HepG2 (cell line): ENCODE data around the gene ATP1A1.

Source experiments
- TF ChIP-seq, protein P1 (sequence below): sonication (generic); formaldehyde crosslinking; IDR thresholded peaks from 2 replicates; pipeline ENCODE4 v1.4.0; 2020; ENCODE audit warnings: missing genetic modification reagents
- TF ChIP-seq, protein P2 (sequence below): sonication (generic); formaldehyde crosslinking; IDR thresholded peaks from 2 replicates; pipeline ENCODE4 v1.4.0; 2020; ENCODE audit warnings: missing genetic modification reagents

DNA sequence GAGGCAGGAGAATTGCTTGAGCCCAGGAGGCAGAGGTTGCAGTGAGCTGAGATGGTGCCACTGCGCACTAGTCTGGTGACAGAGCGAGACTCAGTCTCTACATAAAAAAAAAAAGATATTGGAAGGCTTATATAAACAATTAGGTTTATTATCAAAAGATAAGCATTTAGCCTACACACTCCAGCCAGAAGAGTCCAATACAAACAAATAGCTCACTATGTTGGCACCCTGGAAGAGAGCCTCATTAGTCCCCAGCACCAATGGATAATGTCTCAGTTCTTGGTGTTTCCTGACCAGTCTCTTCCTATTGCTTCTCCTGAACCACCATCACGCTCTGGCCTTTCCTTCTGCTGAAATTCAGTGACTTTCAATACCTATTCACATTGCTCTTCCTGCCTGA is 48.6 kb upstream of the ATP1A1 start:
- TF ChIP-seq, protein P1, sequence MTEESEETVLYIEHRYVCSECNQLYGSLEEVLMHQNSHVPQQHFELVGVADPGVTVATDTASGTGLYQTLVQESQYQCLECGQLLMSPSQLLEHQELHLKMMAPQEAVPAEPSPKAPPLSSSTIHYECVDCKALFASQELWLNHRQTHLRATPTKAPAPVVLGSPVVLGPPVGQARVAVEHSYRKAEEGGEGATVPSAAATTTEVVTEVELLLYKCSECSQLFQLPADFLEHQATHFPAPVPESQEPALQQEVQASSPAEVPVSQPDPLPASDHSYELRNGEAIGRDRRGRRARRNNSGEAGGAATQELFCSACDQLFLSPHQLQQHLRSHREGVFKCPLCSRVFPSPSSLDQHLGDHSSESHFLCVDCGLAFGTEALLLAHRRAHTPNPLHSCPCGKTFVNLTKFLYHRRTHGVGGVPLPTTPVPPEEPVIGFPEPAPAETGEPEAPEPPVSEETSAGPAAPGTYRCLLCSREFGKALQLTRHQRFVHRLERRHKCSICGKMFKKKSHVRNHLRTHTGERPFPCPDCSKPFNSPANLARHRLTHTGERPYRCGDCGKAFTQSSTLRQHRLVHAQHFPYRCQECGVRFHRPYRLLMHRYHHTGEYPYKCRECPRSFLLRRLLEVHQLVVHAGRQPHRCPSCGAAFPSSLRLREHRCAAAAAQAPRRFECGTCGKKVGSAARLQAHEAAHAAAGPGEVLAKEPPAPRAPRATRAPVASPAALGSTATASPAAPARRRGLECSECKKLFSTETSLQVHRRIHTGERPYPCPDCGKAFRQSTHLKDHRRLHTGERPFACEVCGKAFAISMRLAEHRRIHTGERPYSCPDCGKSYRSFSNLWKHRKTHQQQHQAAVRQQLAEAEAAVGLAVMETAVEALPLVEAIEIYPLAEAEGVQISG = no peak
- TF ChIP-seq, protein P2, sequence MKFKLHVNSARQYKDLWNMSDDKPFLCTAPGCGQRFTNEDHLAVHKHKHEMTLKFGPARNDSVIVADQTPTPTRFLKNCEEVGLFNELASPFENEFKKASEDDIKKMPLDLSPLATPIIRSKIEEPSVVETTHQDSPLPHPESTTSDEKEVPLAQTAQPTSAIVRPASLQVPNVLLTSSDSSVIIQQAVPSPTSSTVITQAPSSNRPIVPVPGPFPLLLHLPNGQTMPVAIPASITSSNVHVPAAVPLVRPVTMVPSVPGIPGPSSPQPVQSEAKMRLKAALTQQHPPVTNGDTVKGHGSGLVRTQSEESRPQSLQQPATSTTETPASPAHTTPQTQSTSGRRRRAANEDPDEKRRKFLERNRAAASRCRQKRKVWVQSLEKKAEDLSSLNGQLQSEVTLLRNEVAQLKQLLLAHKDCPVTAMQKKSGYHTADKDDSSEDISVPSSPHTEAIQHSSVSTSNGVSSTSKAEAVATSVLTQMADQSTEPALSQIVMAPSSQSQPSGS (CRISPR knock-in tag) = no peak
